GM10266 (cell line): ENCODE results near the gene CFAP61.
"Not testable (repeated sequence)": the region's sequence is repeated elsewhere in the genome, so short reads cannot be mapped to it uniquely, and the experiment has no call there.

ENCODE experiments used
- DNase-seq: peaks from one replicate; pipeline ENCODE4 v3.0.0; 2012; ENCODE audit errors: extremely low spot score
- TF ChIP-seq, protein P1 (sequence below): IDR thresholded peaks from 2 replicates; pipeline ENCODE4 v1.5.1; 2012; ENCODE audit warnings: mild to moderate bottlenecking, low read depth; ENCODE audit not compliant: control insufficient read depth, insufficient read depth; ENCODE audit errors: missing control alignments

Gene CFAP61

DNA sequence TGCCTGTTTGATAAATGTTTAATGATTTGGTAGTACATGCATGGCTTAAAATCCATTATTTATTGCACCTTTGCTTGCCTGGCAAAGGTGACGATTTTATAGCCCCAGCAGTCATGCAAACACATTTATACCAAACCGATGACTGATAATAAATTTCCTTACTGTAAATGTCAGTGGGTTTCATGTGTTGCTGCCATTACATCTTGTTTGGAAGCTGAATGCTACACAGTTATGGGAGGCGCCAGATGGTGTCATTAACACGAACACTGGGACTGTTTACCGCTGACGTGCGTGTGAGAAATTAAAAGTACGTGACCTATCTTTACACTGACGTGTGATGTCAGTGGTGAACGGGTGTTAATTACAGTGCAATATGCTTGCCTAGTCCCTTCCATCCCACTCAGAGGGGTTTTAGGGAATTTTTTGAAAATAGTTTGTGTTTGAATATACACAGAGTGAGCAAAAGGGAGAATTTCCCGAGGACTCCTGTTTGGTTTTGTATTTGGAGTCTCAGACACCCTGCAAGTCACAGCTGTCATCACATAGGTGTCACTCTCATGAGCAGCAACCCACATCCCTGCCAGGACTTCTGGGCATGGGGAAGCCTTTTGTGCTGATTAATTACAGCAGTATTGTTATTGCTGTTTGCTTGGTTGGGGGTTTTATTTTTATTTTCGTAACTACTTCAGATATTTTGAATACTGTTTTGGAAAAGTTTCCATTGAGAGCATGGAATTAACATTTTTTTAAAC is 163.8 kb downstream of the CFAP61 start:
- no peak for DNase-seq
- TF ChIP-seq, protein P1, sequence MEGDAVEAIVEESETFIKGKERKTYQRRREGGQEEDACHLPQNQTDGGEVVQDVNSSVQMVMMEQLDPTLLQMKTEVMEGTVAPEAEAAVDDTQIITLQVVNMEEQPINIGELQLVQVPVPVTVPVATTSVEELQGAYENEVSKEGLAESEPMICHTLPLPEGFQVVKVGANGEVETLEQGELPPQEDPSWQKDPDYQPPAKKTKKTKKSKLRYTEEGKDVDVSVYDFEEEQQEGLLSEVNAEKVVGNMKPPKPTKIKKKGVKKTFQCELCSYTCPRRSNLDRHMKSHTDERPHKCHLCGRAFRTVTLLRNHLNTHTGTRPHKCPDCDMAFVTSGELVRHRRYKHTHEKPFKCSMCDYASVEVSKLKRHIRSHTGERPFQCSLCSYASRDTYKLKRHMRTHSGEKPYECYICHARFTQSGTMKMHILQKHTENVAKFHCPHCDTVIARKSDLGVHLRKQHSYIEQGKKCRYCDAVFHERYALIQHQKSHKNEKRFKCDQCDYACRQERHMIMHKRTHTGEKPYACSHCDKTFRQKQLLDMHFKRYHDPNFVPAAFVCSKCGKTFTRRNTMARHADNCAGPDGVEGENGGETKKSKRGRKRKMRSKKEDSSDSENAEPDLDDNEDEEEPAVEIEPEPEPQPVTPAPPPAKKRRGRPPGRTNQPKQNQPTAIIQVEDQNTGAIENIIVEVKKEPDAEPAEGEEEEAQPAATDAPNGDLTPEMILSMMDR = no peak

DNA sequence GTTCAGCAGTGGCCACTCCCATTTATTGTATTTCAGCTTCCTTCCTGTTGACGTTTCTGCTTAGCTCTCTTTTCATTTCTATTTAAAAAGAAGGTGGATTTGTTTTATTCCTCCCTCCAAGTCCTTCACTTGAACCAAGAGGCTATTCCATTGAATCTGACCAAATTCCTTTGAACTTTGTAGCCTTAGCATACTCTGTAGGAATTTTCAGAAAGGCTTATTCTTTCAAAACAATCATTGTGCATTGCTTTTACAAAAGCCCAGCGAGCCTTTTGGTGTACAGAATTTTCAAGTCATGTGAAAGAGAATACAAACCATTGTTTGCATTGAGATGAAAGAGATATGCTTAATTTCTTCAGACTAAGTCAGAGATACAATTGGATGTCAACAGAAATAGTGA is 164.6 kb downstream of the CFAP61 start:
- no peak for DNase-seq
- TF ChIP-seq, protein P1 = no peak

DNA sequence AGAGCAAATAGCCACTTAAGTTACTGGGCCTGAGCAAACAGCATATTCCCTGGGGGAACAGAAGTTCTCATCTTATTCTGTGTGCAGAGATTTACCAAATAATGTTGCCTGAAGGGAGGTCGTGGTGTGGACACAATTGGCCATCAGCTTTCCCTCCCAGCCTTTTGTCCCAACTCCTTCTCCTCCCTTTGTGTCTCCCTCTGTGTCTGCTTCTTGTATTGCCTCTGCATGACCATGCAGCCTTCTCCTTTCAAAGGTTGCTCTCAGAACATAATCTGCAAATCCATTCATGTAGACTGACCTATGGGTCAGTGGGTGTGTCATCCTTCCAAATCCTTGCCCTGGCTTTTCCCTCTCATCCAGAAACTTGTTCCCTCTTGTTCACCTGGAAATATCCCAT is 165.3 kb downstream of the CFAP61 start:
- no peak for DNase-seq
- TF ChIP-seq, protein P1 = no peak

DNA sequence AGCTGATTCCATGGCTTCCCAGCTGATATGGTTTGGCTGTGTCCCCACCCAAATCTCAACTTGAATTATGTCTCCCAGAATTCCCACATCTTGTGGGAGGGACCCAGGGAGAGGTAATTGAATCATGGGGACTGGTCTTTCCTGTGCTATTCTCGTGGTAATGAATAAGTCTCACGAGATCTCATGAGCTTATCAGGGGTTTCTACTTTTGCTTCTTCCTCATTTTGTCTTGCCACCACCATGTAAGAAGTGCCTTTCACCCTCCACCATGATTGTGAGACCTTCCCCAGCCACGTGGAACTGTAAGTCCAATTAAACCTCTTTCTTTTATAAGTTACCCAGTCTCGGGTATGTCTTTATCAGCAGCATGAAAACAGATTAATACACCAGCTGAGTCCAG is 165.8 kb downstream of the CFAP61 start:
- not testable (repeated sequence) for DNase-seq

DNA sequence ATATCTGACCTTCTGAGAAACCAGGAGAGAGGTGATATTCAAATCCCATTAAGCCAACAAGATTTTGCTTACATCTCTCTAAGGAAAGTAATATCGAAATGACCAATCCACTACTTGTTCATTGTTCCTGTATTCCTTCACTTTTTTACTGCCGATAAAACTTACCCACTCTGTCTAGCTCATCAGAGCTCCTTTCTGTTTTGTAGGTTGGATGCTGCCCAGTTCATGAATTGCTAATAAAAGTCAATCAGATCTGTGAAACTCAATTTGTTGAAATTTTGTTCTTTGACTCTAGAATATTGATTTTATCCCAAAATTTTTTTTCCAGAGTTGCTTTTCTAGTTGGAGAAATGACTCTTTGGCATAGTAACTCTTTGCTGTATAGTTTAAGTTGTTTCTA is 166.7 kb downstream of the CFAP61 start:
- TF ChIP-seq, protein P1 = no peak
- no peak for DNase-seq

DNA sequence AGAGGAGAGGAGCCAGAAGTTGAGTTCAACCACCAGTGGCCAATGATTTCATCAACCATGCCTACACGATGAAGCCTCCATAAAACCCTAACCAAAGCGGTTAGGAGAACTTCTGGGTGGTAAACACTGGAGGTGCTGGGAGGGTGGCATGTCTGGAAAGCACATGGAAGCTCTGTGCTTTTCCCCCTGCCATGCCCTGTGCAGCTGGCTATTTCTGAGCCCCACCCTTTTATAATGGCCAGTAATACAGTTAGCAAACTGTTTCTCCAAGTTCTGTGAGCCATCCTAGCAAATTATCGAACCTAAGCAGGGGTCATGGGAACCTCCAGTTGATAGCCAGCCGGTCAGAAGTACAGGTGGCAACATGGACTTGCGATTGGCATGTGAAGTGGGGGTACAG is 167.8 kb downstream of the CFAP61 start:
- DNase-seq = no peak
- TF ChIP-seq, protein P1 = no peak

DNA sequence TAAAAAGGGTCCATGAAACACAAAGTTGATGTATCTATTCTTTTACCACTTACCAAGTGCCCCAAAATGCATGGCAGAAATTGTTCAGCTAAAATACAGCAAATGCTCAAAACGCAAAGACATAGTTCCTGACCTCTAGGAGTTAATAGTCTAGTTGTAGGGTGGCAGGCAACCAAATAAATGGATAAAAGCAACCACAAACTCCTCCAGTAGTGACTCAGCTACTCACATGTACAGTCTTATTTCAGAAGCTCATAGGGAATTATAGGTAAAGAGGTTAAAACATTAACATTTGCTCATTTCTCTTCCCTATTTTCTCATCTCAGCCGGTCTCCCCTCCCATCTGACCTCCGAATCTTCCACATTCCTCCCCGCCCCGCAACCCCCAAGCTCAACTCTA is 171.6 kb downstream of the CFAP61 start:
- DNase-seq = no peak
- TF ChIP-seq, protein P1 = no peak

DNA sequence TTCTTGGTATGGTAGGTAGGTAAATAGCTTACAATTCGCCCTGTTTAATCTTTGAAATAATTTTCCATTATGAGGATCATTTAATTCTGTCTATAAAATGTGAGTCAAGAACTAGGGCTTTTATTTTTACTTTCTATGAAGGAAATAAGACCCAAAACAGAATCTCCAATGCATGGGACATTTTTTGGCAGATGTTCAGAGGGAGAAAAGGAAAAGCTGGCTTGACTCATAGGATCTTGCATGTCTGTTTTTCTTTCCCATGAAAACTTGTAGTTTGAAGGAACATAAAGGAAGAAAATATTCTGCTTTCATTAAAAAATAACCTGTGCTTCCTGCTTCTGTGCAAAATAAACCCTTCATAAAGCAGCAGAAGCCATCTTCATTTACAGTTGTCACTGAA is 172.5 kb downstream of the CFAP61 start:
- TF ChIP-seq, protein P1 = no peak
- no peak for DNase-seq
